Measurements from ENCODE around the gene EPN3.

DNA sequence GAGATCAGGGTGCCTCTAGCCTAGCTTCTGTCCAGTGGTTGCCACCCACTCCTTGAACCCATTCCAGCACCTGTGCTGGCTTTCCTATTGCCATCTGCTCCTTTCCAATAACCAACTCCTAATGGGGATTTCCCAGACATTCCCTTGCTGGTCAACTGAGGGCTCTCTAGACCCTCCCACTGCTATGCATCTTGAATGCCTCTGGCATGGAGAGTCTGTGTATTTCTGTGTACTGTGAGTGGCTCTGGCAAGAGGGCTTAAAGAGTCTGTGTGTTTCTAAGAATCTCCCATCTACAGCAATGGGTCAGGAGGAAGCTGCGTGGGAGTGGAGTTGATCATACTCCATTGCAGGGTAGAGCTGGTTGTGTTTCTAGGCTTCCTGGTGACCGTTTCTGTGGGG lies 11.0 kb upstream of the EPN3 start:
- TF ChIP-seq, protein P1, sequence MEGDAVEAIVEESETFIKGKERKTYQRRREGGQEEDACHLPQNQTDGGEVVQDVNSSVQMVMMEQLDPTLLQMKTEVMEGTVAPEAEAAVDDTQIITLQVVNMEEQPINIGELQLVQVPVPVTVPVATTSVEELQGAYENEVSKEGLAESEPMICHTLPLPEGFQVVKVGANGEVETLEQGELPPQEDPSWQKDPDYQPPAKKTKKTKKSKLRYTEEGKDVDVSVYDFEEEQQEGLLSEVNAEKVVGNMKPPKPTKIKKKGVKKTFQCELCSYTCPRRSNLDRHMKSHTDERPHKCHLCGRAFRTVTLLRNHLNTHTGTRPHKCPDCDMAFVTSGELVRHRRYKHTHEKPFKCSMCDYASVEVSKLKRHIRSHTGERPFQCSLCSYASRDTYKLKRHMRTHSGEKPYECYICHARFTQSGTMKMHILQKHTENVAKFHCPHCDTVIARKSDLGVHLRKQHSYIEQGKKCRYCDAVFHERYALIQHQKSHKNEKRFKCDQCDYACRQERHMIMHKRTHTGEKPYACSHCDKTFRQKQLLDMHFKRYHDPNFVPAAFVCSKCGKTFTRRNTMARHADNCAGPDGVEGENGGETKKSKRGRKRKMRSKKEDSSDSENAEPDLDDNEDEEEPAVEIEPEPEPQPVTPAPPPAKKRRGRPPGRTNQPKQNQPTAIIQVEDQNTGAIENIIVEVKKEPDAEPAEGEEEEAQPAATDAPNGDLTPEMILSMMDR (IDR thresholded peaks at IDR 0.05), result no peak
- TF ChIP-seq, protein P2, sequence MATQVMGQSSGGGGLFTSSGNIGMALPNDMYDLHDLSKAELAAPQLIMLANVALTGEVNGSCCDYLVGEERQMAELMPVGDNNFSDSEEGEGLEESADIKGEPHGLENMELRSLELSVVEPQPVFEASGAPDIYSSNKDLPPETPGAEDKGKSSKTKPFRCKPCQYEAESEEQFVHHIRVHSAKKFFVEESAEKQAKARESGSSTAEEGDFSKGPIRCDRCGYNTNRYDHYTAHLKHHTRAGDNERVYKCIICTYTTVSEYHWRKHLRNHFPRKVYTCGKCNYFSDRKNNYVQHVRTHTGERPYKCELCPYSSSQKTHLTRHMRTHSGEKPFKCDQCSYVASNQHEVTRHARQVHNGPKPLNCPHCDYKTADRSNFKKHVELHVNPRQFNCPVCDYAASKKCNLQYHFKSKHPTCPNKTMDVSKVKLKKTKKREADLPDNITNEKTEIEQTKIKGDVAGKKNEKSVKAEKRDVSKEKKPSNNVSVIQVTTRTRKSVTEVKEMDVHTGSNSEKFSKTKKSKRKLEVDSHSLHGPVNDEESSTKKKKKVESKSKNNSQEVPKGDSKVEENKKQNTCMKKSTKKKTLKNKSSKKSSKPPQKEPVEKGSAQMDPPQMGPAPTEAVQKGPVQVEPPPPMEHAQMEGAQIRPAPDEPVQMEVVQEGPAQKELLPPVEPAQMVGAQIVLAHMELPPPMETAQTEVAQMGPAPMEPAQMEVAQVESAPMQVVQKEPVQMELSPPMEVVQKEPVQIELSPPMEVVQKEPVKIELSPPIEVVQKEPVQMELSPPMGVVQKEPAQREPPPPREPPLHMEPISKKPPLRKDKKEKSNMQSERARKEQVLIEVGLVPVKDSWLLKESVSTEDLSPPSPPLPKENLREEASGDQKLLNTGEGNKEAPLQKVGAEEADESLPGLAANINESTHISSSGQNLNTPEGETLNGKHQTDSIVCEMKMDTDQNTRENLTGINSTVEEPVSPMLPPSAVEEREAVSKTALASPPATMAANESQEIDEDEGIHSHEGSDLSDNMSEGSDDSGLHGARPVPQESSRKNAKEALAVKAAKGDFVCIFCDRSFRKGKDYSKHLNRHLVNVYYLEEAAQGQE (IDR thresholded peaks at IDR 0.05; ENCODE audit: insufficient read depth in 1 of 2, low read depth in 2 of 2, low read length in 1 of 2), result no peak
- TF ChIP-seq POLR2AphosphoS5 (IDR thresholded peaks at IDR 0.05; ENCODE audit: low read depth, low read length), result no peak
- TF ChIP-seq TCF7L2 (IDR thresholded peaks at IDR 0.05; ENCODE audit: low read depth, low read length), result no peak
- TF ChIP-seq SIN3A (IDR thresholded peaks at IDR 0.05; ENCODE audit: borderline replicate concordance, insufficient read depth, low read depth, low read length), result no peak

All from Panc1 (cell line).